ENCODE measurements around the gene MYO18A. TPM values are rescaled to one million over a fixed set of nuclear protein-coding genes. Genes with fewer than 3 reads are reported as not detected.

MYO18A gene
- total and polyA plus RNA-seq, 10 of the 15 experiments (the other 5 are each of a cell fraction or from before 2014, with no cell fraction given) = 2.9 to 66.0 (median 24.5) TPM

DNA sequence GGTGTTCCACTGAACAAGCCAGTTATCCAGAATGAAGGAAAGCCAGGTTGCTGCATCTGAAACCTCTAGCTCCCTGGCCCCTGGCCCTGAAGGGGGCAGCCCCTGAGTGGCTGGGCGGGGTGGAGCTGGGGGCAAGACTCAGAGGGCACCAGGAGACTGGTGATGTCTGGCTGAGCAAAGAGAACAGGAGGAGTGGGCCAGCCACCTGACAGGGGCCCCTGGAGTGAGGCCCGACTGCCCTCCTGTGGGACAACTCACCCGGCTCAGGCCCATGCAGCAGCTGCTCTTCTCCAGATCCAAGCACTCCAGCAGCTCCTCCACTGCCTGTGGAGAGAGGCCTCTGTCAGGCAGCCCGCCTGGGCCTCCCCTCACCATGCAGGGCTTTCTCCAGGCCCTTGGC, 76.9 kb downstream of the MYO18A start (continued):
- TF ChIP-seq YY1 (IDR thresholded peaks at IDR 0.05; ENCODE audit: low read depth, low read length) (no peak), CREM (IDR thresholded peaks at IDR 0.05; ENCODE audit: low read depth) (no peak), RELB (IDR thresholded peaks at IDR 0.05; ENCODE audit: low read depth) (no peak), JUNB (IDR thresholded peaks at IDR 0.05) (no peak), PRDM15 (CRISPR knock-in tag; IDR thresholded peaks at IDR 0.05) (no peak)

- Histone ChIP-seq H3K36me3 (ENCODE audit: control insufficient read depth in 2 of 2, insufficient read depth in 2 of 2, low read length in 1 of 2) (peaks cover 7 to 8% of the 10 kb centered on the region in 2 experiments; a peak in 3 of 4 replicates), H3K4me1 (ENCODE audit: control insufficient read depth, insufficient read depth, low read length) (no peaks in the 10 kb centered on the region), H4K20me1 (ENCODE audit: control insufficient read depth, insufficient read depth) (no peaks in the 10 kb centered on the region), H3K9me3 (replicated peaks; ENCODE audit: control insufficient read depth, insufficient read depth, low read length) (no peaks in the 10 kb centered on the region), H3K4me3 (no peak overlapping the region), H2AFZ (ENCODE audit: control insufficient read depth, low read depth, low read length) (no peak overlapping the region), H3K4me2 (ENCODE audit: control insufficient read depth, insufficient read depth) (no peak overlapping the region), H3K9ac (ENCODE audit: control insufficient read depth, insufficient read depth, low read length) (no peak overlapping the region), H3K27me3 (replicated peaks in 1 of 2; ENCODE audit: control insufficient read depth in 2 of 2, insufficient read depth in 2 of 2, low read length in 1 of 2) (no peaks in the 10 kb centered on the region), H3K79me2 (ENCODE audit: control insufficient read depth, insufficient read depth, low read length) (no peaks in the 10 kb centered on the region), H3K27ac (ENCODE audit: control insufficient read depth, insufficient read depth) (no peak overlapping the region)
- DNase-seq (ENCODE audit: low read depth, low spot score) (no peak), ATAC-seq (no peak), FAIRE-seq (no peak)
- RAD21 ChIA-PET (ENCODE audit: unreplicated experiment) = no interaction called here
- SMC1A ChIA-PET (ENCODE audit: uncharacterized antibody, unreplicated experiment) = interaction anchor here (2.2 kb wide), 1 partner anchor 138 kb away, joined by 9 read pairs; no protein-coding TSS in a partner anchor
- CTCF ChIA-PET = interaction anchor here (1.0 to 4.4 kb wide), 2 partner anchors 14 to 138 kb away, joined by 3 to 24 read pairs; no protein-coding TSS in a partner anchor
- in situ Hi-C loops (cut with MboI) (no loop called here), intact Hi-C loops (cut with micrococcal nuclease; ENCODE audit: unreplicated experiment) (no loop called here)
- POLR2A ChIA-PET = no interaction called here
- no TSS peak for BruUV-seq (replicated peaks)
- WGBS (ENCODE audit: insufficient coverage, insufficient replicate concordance, low lambda C conversion rate, missing lambda C conversion rate) = 89% methylated on average over 11 of the region's 11 CpGs
- TF ChIP-seq STAT1 (conservative IDR thresholded peaks at IDR 0.05) (no peak), CHD4 (IDR thresholded peaks at IDR 0.05) (no peak), SMC3 (IDR thresholded peaks at IDR 0.05; ENCODE audit: borderline replicate concordance, low read length) (no peak), EED (IDR thresholded peaks at IDR 0.05; ENCODE audit: low read depth) (no peak), RB1 (IDR thresholded peaks at IDR 0.05; ENCODE audit: borderline replicate concordance) (no peak), ZNF274 (IDR thresholded peaks at IDR 0.05; ENCODE audit: insufficient read depth, insufficient read length) (no peak), RFX5 (IDR thresholded peaks at IDR 0.05; ENCODE audit: low read depth, low read length) (no peak), ATF7 (IDR thresholded peaks at IDR 0.05; ENCODE audit: low read depth) (no peak), LARP7 (IDR thresholded peaks at IDR 0.05) (no peak), SUZ12 (IDR thresholded peaks at IDR 0.05; ENCODE audit: unreplicated experiment) (no peak), JUNB (IDR thresholded peaks at IDR 0.05) (no peak), ZSCAN29 (IDR thresholded peaks at IDR 0.05) (no peak)
- TF ChIP-seq, protein P1, sequence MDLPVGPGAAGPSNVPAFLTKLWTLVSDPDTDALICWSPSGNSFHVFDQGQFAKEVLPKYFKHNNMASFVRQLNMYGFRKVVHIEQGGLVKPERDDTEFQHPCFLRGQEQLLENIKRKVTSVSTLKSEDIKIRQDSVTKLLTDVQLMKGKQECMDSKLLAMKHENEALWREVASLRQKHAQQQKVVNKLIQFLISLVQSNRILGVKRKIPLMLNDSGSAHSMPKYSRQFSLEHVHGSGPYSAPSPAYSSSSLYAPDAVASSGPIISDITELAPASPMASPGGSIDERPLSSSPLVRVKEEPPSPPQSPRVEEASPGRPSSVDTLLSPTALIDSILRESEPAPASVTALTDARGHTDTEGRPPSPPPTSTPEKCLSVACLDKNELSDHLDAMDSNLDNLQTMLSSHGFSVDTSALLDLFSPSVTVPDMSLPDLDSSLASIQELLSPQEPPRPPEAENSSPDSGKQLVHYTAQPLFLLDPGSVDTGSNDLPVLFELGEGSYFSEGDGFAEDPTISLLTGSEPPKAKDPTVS (IDR thresholded peaks at IDR 0.05; ENCODE audit: low read depth, low read length) = no peak
Observed at GRCh38 chr17:29102741-29103181, 77.4 kb downstream of the MYO18A start.

Data from GM12878 (cell line).